ENCODE measurements around the gene CDH23.
"Not testable (repeated sequence)": the region's sequence is repeated elsewhere in the genome, so short reads cannot be mapped to it uniquely, and the experiment has no call there.

CDH23 gene

GRCh38 chr10:71848325-71849275, 451.9 kb downstream of the CDH23 start:
- DNase-seq, result no peak

- DNase-seq, result no peak
Measured at GRCh38 chr10:71849461-71849908, 452.8 kb downstream of the CDH23 start.

- no peak for DNase-seq
Measured at GRCh38 chr10:71850021-71850742, 453.5 kb downstream of the CDH23 start.

GRCh38 chr10:71850743-71851464, 454.2 kb downstream of the CDH23 start, which contains the start of gene PSAP:
Gene PSAP, minus strand, starts transcription at chr10:71851251. Its CDS starts 30 bp downstream, at chr10:71851221.
- DNase-seq, result peak; percentile 100

GRCh38 chr10:71851465-71852095, 454.9 kb downstream of the CDH23 start:
- not testable (repeated sequence) for DNase-seq

- DNase-seq, result no peak
Measured at GRCh38 chr10:71852355-71852937, 455.7 kb downstream of the CDH23 start.

- DNase-seq, result no peak
Measured at GRCh38 chr10:71854031-71854430, 457.3 kb downstream of the CDH23 start.

- DNase-seq, result no peak
Measured at GRCh38 chr10:71856619-71857018, 459.9 kb downstream of the CDH23 start.

GRCh38 chr10:71857934-71858890, 461.5 kb downstream of the CDH23 start:
- DNase-seq, result no peak

- peak; percentile 24 for DNase-seq
Measured at GRCh38 chr10:71860243-71861029, 463.7 kb downstream of the CDH23 start.

GRCh38 chr10:71863203-71863602, 466.5 kb downstream of the CDH23 start:
- DNase-seq, result no peak

GRCh38 chr10:71864911-71865361, 468.2 kb downstream of the CDH23 start:
- no peak for DNase-seq
